Inflammatory macrophage treated with lipopolysaccharide for 1 hour (primary cell): ENCODE data around the gene GRIK4.
A peak's percentile ranks its signal among the peaks of the same experiment; 100 is the strongest.
"Not testable (repeated sequence)": the region's sequence is repeated elsewhere in the genome, so short reads cannot be mapped to it uniquely, and the experiment has no call there.

Experiments used
- DNase-seq, 2 donors: peaks; one replicate each; pipeline ENCODE4 v3.0.0-alpha.2; 2020 to 2022

The GRIK4 gene

DNA sequence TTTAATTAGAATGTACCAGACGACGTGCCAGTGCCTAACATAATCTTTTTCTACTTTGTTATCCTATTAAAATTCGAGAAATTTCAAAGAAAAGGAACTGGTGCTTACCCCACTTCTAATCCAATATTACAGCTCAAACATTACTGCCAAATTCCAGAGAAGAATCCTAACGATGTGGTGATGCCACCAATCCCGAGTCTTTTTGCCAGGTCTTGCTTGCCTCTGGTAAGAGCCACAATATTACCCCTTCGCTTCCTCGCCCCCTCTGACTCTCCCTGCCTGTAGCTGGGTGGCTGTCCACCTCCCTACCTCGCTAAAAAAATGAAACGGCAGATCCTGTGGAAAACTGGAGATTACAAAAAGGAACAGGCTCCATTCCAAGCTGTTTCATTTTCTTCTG is 462.9 kb downstream of the GRIK4 start:
- DNase-seq: no peak

DNA sequence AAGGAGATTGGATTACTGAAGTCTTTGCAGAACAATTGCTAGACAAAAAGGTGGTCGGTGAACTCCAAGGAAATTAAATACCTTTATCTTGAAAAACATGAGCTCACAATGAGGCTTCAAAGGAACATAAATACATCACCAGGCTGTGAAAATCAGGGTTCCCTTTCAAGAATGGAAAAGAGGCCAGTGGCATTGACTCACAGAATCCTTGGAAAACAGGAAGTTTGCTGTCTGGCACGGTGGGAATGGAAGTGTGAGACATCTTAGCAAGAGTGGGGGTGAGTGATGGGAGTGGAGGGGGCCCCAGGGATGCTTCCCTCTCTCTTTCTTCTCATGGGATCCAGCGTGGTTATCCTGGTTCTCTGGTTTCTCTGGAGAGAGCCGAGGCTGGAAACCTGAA is 463.4 kb downstream of the GRIK4 start:
- no peak for DNase-seq

DNA sequence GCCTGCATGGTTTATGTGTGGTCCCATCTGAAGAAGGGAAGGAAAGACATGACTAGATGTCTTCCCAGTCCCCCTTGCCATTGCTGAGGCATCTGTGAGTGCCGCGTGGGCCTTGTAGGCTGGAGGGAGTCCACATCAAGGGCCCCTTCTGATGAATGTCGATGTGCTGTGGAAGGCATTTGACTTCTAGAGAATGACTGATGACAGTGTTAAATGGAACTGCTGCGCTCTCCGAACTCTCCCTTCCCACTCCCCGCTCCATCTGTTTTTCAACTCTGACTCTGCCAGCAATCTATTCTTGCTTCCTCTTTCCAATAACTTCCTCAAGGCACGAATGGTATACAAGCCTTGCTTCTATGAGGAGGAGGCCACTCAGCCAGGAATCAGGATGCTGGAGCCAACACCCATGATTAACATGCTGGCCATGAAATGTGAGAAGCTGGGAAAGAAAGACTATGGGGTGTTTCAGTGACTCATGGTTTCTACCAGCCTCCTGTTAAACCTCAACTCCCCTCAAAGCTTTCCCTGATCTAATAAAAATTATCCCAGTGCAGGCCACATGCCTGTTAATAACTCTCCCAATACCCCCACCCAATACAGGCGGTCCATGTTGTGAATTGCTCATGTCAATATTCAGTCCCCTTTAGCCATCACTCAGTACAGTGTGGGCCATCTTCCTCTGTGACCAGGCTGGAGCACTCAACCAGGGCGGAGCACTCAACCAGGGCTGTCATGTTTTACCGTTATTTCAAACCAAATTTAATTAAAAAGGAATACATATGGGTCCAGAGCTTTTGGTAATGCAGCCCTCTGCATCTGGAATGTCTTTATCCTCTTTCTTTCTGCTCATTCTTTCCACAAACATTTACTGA is 466.0 kb downstream of the GRIK4 start:
- DNase-seq: no peak

DNA sequence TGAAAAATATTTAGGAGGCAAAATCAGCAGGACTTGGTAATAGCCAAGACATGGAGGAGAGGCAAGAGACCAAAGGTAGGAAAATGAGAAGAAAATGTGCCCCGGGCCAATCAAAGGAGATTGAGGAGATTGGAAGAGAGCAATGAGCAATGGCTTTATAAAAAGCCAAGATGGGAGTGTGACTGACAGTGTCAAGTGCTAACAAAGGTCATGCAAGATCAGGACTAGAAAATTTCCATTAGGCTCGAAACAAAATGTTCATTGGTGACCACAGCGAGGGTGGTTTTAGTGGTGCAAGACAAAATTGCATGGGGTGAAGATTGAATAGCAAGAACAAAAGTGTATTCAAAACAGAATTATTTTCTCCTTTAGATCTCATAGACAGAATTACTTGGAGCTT is 467.2 kb downstream of the GRIK4 start:
- no peak for DNase-seq

DNA sequence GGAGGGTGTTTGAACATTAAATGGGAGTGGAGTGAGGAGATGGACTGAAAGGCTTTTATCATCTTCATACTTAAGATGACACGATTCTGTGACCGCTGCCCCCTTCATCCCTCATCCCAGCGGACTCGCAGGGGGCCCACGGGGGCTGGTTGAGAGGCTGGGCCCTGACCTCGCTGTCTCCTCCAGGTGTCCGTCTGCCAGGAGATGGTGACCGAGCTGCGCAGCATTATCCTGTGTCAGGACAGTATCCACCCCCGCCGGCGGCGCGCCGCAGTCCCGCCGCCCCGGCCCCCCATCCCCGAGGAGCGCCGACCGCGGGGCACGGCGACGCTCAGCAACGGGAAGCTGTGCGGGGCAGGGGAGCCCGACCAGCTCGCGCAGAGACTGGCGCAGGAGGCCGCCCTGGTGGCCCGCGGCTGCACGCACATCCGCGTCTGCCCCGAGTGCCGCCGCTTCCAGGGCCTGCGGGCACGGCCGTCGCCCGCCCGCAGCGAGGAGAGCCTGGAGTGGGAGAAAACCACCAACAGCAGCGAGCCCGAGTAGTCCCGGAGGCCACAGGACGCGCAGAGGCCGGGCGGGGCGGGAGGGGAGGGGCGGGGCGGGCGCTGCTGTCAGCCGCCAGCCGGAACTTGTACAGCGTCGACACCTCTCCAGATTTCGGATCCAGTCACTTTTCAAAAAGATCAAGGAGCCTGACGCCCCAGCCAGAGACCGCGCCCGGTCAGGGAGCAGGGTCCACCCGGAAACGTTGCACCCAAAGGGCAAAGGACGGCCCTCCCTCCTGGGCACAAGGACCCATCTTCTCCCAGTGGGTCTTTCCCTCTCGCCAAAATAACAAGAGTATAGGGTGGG is 474.4 kb downstream of the GRIK4 start:
- peak; percentile 5 to 9 for DNase-seq

DNA sequence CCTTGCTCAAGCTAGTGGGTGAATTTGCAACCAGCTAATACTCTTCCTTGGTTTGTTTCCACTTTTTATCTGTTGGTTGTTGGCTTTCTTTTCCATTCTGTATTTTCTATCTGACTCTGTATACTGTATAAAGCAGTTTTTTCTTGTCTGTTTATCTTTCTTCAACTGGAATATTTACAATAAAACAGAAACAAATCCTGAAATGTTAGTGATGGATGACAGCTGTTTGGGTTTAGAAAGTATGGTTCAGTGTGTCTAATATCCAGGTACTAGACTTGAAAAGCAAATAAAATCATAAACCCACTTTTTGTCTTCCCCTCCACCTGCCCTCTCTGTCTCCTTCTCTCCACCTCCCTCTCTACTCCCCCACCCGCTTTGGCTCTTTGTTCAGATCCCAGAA is 477.1 kb downstream of the GRIK4 start:
- no peak for DNase-seq

DNA sequence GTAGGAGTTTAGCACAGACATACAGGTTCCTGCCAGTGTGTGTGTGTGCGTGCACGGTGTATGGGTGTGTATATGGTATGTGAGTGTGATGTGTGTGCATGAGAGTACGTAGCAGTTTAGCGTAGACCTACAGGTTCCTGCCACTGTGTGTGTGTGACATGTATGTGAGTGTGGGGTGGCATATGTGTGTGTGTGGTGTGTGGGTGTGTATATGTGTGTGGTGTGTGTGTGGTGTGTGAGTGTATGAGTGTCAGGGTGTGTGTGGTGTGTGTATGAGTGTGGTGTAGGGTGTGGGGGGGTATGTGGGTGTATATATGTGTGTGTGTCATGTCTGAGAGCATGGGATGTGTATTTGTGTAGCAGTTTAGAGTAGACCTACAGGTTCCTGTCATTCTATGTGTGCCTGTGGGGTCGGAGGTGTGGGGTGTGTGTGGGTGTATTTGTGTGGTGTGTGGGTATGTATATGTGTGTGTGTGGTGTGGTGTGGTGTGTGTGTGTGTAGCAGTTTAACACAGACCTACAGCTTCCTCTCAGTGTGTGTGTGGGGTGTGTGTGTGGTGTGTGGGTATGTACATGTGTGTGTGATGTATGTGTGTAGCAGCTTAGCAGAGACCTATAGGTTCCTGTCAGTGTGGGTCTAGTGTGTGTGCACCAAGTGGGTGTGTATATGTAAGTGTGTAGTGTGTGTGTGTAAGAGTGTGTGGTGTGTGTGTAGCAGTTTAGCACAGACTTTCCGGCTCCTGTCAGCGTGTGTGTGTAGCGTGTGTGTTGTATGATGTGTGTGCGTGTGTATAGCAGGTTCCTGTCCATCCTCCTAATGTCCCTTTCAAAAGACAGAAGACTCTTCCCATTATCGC is 480.5 kb downstream of the GRIK4 start:
- no peak for DNase-seq

DNA sequence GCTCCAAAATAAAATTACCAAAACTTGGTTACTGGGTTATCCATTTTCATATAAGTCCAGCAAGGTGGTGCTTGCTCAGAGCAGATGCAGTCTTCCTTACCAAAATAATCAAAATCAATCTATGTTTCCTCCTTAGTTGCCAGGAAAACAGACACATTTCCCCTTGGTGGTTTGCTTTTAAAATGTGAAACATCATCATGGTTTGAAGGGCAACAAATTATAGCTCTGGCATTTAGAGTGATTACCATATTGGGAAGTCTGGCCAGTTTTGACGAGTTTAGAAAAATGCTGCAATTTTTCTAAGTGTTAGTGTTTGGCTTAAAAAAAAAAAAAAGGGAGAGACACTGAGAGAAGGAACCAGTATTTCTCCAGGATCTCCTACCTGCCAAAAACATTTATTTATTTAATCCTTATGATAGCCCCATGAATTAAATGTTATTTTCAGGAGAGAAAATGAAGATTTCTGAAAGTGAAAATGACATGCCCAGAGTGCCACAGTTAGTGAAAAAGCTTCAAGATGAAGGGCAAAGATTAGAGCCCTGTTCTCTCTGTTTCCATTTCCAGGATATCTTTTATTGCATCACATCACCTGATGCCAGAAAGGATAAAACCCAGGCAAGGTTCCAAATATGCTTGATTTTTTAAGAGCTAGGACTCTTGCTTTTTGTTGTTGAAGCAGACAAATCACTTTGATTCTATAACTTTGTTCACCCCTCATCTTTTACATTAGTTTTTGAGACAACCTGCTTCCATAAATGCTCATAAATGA is 482.7 kb downstream of the GRIK4 start:
- no peak for DNase-seq

DNA sequence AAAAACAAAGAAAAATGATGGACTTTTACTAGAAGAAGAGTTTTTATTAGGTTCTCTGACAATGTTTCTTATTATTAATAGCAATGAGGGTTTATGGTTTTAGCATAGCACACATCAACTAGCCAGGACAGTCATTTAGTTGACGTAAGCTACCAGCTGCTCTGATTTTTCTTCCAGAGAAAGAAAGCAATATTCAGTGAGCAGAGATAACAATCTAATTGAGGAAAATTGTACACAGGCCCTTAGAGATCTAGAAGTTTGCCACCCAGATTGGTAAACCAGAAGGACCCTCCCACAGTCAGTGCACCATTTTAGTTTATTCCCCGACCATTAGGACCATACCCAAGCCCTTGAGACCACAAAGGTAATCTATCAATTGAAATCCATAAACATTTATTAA is 483.6 kb downstream of the GRIK4 start:
- DNase-seq: no peak

DNA sequence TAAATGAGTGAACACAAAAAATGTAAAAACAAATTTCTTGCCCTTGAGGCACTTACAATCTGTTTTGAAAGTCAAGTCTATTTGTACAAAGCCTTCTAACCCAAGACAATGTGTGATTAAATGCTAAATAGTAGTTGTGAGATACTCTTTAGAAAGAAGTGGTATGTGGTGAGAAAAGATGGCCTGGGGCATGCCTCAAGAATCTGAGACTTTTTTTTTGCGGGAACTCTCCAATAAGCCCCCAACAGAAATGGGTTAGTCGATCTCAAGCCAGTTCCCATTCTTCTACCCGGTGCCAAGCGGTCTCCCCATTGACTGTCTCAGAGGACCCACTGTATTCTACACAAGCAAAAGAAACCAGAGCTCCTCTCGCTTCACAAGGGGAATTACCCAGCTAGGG is 485.4 kb downstream of the GRIK4 start:
- DNase-seq: no peak

DNA sequence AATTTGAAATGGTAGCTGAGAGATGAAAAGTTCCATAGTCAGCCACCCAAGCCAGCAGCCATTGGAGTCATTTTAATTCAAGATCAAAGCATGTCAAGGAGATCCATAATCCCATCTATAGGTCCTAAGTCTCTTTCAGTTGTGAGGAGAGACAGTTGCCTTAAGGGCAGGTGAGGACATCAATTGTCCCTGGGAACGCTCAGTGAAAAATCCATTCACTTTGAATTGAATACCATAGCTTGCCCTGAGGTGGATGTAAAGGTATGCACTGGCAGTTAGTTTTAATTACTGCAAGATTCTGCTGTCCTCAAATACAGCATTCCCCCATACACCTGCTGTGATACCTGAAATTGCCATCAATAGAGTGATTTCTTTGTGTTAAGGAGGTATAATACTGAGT is 487.0 kb downstream of the GRIK4 start:
- DNase-seq: no peak

DNA sequence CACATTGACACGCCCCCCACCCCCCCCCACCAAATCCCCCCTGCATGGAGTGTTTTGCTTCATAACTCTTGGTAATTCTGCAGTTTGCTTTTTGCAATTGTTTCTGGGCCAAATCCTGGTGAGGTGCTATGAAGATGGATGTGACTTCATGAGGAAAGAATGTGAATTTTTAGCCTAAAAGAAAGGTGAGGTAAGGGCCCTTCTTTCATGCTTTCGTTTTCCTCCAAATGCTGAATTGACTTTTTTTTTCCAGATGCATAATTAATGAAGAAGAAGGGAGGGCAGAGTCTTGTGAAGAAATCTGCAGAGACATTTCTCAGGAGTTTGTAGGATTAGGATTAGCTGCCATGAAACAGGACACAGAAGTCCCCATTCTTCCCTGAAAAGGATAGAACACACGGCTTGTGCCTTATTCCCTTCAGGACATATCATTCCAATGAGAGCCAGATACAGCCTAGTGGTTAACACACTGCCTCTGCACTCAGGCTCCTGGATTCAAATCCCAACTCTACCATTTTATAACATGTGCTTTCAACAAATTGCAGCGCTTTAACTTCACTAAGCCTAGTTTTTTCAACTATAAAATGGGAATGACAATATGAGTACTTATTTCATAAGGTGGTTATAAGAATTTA is 492.8 kb downstream of the GRIK4 start:
- no peak for DNase-seq

DNA sequence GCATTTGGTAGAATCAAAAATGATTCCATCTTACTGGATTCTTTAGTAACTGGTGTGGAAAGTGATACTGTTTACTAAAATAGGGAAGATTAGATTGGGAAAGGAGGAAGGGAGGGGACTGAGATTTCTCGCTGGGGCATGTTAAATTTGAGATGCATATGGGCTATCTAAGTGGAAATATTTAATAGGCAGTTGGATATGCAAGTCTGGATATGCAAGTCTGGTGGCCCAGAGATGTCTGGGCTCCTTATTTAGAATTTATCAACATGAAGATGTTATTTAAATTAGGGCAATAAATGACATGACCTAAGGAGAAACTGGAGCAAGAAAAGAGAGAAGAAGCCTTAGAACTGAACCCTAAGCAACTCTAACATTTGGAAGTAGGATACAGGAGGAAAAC is 495.4 kb downstream of the GRIK4 start:
- no peak for DNase-seq

DNA sequence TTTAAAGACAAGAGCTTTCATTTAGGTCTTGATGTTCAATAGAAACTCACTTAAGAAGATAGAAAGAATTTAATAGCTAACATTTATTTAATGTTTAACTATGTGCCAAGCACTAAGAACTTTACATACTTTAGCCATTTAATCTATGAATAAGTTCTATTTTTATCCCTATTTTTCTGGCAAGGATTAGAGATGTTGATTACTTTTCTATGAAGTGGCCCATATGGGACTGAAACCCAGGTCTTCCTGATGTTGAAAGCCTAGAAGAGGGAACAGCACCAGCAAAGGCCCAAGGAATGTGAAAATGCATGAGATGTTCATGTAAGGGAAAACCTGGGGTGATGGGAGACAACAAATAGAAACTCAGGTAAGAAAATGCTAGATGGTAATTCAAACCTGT is 497.0 kb downstream of the GRIK4 start:
- no peak for DNase-seq

DNA sequence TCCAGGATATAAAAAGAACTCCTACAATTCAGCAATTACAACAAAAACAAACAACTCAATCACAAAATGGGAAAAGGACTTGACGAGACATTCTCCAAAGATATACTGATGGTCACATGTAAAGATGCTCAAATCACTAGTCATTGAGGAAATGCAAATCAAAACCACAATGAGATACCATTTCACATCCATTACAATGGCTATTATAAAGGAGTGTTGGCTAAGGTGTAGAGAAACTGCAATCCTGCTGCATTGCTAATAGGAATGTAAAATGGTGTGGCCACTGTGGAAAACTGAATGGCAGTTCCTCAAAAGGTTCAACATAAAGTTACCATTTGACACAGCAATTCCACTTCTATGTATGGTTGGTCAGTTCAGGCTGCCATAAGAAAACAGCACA is 500.5 kb downstream of the GRIK4 start:
- DNase-seq: no peak

DNA sequence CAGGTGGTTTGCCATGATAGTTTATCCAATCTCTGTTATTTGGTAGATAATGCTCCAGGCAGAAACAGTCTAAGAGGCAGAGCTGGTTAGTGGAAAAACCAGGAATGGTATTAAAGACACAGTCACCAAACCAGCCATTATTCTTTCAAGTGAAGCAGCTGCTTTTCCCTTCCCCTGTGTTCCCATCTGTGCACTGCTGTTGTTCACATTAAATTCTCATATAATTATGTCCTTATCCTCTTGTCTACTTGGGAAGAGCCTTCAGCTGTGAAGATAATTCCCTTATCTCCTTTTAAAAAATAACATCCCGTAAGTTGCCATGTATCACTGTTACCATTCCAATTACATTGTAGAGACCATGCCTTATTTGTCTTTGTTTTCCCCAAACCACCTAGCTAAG is 507.2 kb downstream of the GRIK4 start:
- no peak for DNase-seq

DNA sequence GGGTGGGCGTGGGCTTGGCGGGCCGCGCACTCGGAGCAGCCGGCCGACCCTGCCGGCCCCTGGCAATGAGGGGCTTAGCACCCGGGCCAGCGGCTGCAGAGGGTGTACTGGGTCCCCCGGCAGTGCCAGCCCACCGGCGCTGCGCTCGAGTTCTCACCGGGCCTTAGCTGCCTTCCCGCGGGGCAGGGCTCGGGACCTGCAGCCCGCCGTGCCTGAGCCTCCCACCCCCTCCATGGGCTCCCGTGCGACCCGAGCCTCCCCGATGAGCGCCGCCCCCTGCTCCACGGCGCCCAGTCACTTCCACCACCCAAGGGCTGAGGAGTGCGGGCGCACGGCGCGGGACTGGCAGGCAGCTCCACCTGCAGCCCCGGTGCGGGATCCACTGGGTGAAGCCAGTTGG is 510.2 kb downstream of the GRIK4 start:
- not testable (repeated sequence) for DNase-seq

DNA sequence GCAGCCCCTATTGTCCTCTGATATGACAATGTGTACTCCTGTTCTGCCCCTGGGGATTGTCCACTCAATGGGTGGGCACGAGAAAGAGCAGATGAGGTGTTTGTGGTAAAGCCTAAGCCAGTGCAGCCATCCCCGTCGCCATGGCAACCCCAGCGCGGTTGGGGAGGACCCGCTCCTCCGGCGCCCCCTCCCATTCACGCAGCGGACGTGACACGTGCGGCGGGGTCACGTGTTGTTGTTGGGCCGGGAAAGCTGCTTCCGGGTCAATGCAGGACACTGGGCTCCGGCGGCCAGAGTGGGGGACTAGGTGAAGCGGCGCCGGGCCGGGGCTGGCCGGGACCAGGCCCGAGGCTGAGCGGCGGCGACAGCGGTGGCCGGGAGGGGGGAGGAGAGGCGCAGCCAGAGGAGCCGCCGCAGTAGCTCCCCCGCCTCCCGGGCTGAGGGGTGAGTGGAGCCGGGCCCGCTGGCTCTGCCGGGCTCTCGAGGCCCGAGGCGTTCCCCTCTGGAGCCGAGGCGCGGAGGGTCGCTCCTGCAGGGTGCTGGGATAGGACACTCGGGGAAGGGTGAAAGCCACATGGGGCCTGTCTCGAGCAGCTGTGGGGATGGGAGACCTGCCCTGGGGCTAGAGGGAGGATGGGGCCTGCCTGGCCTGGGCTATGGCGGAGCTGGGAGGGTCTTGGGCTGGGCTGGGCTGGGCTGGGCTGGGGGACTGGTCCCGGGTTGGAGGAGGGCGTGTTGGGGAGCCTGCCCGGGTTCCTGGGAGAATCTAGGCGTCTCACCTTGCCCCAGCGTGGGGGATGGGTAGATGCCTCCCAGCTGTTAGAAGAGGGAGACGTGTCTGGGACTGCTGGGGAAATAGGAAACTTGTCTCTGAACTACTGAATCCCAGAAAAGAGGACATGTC is 512.6 kb downstream of the GRIK4 start, which contains the start of gene TBCEL:
Gene TBCEL, plus strand, starts transcription at position 255 of the 904 bp plus-strand sequence. CDS start 21,589 bp downstream, outside the sequence.
- peak; percentile 15 to 32 for DNase-seq

DNA sequence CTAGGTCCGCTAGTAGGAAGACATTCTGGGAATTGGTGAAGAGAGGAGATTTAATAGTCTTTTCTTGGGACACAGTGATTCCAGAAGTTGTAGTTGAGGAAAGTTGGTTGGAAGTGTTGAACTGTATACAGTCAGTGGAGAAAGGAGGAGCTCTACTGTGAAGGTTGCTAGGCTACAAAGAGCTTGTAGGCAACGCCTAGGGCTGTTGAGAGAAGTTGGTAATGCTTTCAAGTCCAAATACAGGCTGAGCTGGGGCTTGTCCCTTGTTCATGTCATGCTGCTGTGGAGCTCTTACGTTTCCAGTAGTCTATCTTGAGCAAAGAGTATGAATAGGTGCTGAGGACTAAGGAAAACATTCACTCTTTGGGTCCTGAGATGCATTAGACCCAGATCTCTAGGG is 513.4 kb downstream of the GRIK4 start:
- no peak for DNase-seq

DNA sequence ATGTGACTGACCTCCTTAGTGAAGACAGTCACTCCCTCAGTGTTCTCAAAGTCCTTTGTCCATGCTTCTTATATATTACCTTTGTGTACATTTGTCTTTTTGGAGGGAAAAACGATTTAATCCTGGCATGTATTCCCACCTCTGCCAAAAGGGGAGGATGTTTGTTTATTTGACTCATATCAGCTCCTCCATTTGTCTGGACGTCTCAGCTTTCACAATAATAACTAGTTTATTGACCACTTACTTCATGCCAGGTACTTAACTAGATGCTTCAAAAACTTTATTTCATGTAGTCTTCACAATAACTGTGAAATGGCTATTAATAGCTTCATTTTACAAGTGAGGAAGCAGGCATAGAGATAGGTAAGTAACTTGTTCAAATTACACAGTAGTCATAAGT is 517.6 kb downstream of the GRIK4 start:
- DNase-seq: no peak
